HEK293 (cell line): ENCODE data around the gene ROM1.

Experiments used
- FEZF1 ChIP-seq: fragments of 450-650 bp; formaldehyde crosslinking; IDR thresholded peaks from 2 replicates; pipeline ENCODE4 v1.5.1; 2016; ENCODE audit warnings: missing biosample characterization, missing genetic modification characterization
- GLIS1 ChIP-seq: fragments of 450-650 bp; formaldehyde crosslinking; IDR thresholded peaks from 2 replicates; pipeline ENCODE4 v1.5.1; 2016; ENCODE audit warnings: missing biosample characterization, missing genetic modification characterization
- KLF1 ChIP-seq: fragments of 450-650 bp; formaldehyde crosslinking; IDR thresholded peaks from 2 replicates; pipeline ENCODE4 v1.5.1; 2016; ENCODE audit warnings: missing biosample characterization, missing genetic modification characterization
- OSR2 ChIP-seq: fragments of 450-650 bp; formaldehyde crosslinking; IDR thresholded peaks from 2 replicates; pipeline ENCODE4 v1.5.1; 2016; ENCODE audit warnings: missing biosample characterization, missing genetic modification characterization
- OVOL3 ChIP-seq: fragments of 450-650 bp; formaldehyde crosslinking; IDR thresholded peaks from 2 replicates; pipeline ENCODE4 v1.5.1; 2016; ENCODE audit warnings: missing biosample characterization, missing genetic modification characterization
- ZBTB17 ChIP-seq: fragments of 450-650 bp; formaldehyde crosslinking; IDR thresholded peaks from 2 replicates; pipeline ENCODE4 v1.5.1; 2016; ENCODE audit warnings: missing biosample characterization, missing genetic modification characterization
- ZBTB7A ChIP-seq: fragments of 450-650 bp; formaldehyde crosslinking; IDR thresholded peaks from 2 replicates; pipeline ENCODE4 v1.5.1; 2016; ENCODE audit warnings: low read depth, missing biosample characterization, missing genetic modification characterization
- ZEB2 ChIP-seq: fragments of 450-650 bp; formaldehyde crosslinking; IDR thresholded peaks from 2 replicates; pipeline ENCODE4 v1.5.1; 2016; ENCODE audit warnings: missing biosample characterization, missing genetic modification characterization
- ZFP41 ChIP-seq: fragments of 450-650 bp; formaldehyde crosslinking; IDR thresholded peaks from 2 replicates; pipeline ENCODE4 v1.5.1; 2016; ENCODE audit warnings: missing biosample characterization, missing genetic modification characterization, borderline replicate concordance
- ZNF10 ChIP-seq: fragments of 450-650 bp; formaldehyde crosslinking; IDR thresholded peaks from 2 replicates; pipeline ENCODE4 v1.5.1; 2017; ENCODE audit warnings: missing biosample characterization, missing genetic modification characterization
- ZNF2 ChIP-seq: fragments of 450-650 bp; formaldehyde crosslinking; IDR thresholded peaks from 2 replicates; pipeline ENCODE4 v1.5.1; 2016; ENCODE audit warnings: missing biosample characterization, missing genetic modification characterization
- ZNF335 ChIP-seq: fragments of 450-650 bp; formaldehyde crosslinking; conservative IDR thresholded peaks from 2 replicates; pipeline ENCODE4 v1.5.1; 2016; ENCODE audit warnings: missing biosample characterization, missing genetic modification characterization
- ZNF366 ChIP-seq: fragments of 450-650 bp; formaldehyde crosslinking; conservative IDR thresholded peaks from 2 replicates; pipeline ENCODE4 v1.5.1; 2016; ENCODE audit warnings: missing biosample characterization, missing genetic modification characterization
- ZNF391 ChIP-seq: fragments of 450-650 bp; formaldehyde crosslinking; IDR thresholded peaks from 2 replicates; pipeline ENCODE4 v1.5.1; 2016; ENCODE audit warnings: low read depth, missing biosample characterization, missing genetic modification characterization, borderline replicate concordance
- ZNF501 ChIP-seq: fragments of 450-650 bp; formaldehyde crosslinking; IDR thresholded peaks from 2 replicates; pipeline ENCODE4 v1.5.1; 2016; ENCODE audit warnings: missing biosample characterization, missing genetic modification characterization
- ZNF571 ChIP-seq: fragments of 450-650 bp; formaldehyde crosslinking; IDR thresholded peaks from 2 replicates; pipeline ENCODE4 v1.5.0; 2017; ENCODE audit warnings: missing biosample characterization, missing genetic modification characterization
- ZNF660 ChIP-seq: fragments of 450-650 bp; IDR thresholded peaks from 2 replicates; pipeline ENCODE4 v1.5.1; 2018; ENCODE audit warnings: missing biosample characterization, mild to moderate bottlenecking, missing genetic modification characterization
- ZNF792 ChIP-seq: fragments of 450-650 bp; formaldehyde crosslinking; IDR thresholded peaks from 2 replicates; pipeline ENCODE4 v1.5.1; 2016; ENCODE audit warnings: missing biosample characterization, missing genetic modification characterization
- TF ChIP-seq, protein P1 (sequence below): fragments of 450-650 bp; formaldehyde crosslinking; IDR thresholded peaks from 2 replicates; pipeline ENCODE4 v1.5.1; 2017; ENCODE audit warnings: missing biosample characterization, missing genetic modification characterization
- TF ChIP-seq, protein P2 (sequence below): fragments of 450-650 bp; formaldehyde crosslinking; IDR thresholded peaks from 2 replicates; pipeline ENCODE4 v1.5.1; 2016; ENCODE audit warnings: missing biosample characterization, missing genetic modification characterization
- TF ChIP-seq, protein P3 (sequence below): fragments of 450-650 bp; formaldehyde crosslinking; IDR thresholded peaks from 2 replicates; pipeline ENCODE4 v1.5.1; 2016; ENCODE audit warnings: missing biosample characterization, missing genetic modification characterization
- TF ChIP-seq, protein P4 (sequence below): fragments of 450-650 bp; formaldehyde crosslinking; IDR thresholded peaks from 2 replicates; pipeline ENCODE4 v1.5.1; 2016; ENCODE audit warnings: missing biosample characterization, missing genetic modification characterization
- TF ChIP-seq, protein P5 (sequence below): fragments of 450-650 bp; formaldehyde crosslinking; IDR thresholded peaks from 2 replicates; pipeline ENCODE4 v1.5.1; 2016; ENCODE audit warnings: missing biosample characterization, missing genetic modification characterization
- TF ChIP-seq, protein P6 (sequence below): fragments of 450-650 bp; formaldehyde crosslinking; IDR thresholded peaks from 2 replicates; pipeline ENCODE4 v1.5.1; 2016; ENCODE audit warnings: missing biosample characterization, missing genetic modification characterization
- TF ChIP-seq, protein P7 (sequence below): fragments of 450-650 bp; formaldehyde crosslinking; conservative IDR thresholded peaks from 2 replicates; pipeline ENCODE4 v1.5.1; 2016; ENCODE audit warnings: low read depth, missing biosample characterization, missing genetic modification characterization

Gene ROM1

DNA sequence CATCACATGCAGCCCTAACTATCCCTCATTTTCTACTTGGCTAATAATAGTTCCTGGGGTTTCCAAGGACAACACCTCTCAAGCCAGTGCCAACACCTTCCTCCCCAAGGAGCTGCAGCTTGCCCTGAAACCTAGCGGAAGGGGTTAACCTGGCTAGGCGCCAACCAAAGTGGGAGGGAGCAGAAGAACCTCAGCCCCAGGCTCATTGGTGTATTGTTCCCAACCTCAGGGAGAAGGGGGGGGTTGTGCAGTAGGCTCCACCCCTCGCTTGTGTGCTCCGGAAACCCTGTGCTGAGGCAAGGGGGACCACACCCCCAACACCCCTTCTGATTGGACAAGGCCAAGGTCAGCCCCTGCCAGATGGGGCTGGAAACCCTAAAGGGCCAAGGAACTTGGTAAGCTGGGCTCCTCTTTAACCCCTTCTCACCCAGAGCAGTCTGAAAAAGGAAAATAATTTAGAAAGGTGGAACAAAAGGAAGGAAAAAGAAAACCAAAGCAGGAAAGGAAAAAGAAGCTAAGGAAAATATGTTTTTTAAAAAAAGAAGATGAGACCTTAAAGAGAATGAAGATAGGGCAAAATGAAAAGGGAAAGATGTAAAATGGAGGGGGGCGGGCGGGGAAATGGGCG, 13.9 kb upstream of the ROM1 start (continued):
- TF ChIP-seq, protein P1, sequence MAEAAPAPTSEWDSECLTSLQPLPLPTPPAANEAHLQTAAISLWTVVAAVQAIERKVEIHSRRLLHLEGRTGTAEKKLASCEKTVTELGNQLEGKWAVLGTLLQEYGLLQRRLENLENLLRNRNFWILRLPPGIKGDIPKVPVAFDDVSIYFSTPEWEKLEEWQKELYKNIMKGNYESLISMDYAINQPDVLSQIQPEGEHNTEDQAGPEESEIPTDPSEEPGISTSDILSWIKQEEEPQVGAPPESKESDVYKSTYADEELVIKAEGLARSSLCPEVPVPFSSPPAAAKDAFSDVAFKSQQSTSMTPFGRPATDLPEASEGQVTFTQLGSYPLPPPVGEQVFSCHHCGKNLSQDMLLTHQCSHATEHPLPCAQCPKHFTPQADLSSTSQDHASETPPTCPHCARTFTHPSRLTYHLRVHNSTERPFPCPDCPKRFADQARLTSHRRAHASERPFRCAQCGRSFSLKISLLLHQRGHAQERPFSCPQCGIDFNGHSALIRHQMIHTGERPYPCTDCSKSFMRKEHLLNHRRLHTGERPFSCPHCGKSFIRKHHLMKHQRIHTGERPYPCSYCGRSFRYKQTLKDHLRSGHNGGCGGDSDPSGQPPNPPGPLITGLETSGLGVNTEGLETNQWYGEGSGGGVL (tag by site-specific recombination): peak; percentile 58
- TF ChIP-seq ZNF571 (tag by site-specific recombination): no peak
- TF ChIP-seq FEZF1 (tag by site-specific recombination): no peak; the same call in 1 of the 2 replicates
- 0 out of 2 replicates have a peak, but pooled peaks have one; percentile 42 for TF ChIP-seq ZNF2 (tag by site-specific recombination)
- no peak for TF ChIP-seq ZNF391 (tag by site-specific recombination)
- no peak for TF ChIP-seq ZFP41
- TF ChIP-seq ZNF501 (tag by site-specific recombination): no peak
- no peak for TF ChIP-seq ZNF792 (tag by site-specific recombination)
- peak; percentile 94 for TF ChIP-seq KLF1 (tag by site-specific recombination)
- TF ChIP-seq, protein P2, sequence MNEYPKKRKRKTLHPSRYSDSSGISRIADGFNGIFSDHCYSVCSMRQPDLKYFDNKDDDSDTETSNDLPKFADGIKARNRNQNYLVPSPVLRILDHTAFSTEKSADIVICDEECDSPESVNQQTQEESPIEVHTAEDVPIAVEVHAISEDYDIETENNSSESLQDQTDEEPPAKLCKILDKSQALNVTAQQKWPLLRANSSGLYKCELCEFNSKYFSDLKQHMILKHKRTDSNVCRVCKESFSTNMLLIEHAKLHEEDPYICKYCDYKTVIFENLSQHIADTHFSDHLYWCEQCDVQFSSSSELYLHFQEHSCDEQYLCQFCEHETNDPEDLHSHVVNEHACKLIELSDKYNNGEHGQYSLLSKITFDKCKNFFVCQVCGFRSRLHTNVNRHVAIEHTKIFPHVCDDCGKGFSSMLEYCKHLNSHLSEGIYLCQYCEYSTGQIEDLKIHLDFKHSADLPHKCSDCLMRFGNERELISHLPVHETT (tag by site-specific recombination): no peak; the same call in 1 of the 2 replicates
- TF ChIP-seq, protein P3, sequence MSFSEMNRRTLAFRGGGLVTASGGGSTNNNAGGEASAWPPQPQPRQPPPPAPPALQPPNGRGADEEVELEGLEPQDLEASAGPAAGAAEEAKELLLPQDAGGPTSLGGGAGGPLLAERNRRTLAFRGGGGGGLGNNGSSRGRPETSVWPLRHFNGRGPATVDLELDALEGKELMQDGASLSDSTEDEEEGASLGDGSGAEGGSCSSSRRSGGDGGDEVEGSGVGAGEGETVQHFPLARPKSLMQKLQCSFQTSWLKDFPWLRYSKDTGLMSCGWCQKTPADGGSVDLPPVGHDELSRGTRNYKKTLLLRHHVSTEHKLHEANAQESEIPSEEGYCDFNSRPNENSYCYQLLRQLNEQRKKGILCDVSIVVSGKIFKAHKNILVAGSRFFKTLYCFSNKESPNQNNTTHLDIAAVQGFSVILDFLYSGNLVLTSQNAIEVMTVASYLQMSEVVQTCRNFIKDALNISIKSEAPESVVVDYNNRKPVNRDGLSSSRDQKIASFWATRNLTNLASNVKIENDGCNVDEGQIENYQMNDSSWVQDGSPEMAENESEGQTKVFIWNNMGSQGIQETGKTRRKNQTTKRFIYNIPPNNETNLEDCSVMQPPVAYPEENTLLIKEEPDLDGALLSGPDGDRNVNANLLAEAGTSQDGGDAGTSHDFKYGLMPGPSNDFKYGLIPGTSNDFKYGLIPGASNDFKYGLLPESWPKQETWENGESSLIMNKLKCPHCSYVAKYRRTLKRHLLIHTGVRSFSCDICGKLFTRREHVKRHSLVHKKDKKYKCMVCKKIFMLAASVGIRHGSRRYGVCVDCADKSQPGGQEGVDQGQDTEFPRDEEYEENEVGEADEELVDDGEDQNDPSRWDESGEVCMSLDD (tag by site-specific recombination): peak; percentile 81; the same call in 1 of the 2 replicates
- TF ChIP-seq, protein P4, sequence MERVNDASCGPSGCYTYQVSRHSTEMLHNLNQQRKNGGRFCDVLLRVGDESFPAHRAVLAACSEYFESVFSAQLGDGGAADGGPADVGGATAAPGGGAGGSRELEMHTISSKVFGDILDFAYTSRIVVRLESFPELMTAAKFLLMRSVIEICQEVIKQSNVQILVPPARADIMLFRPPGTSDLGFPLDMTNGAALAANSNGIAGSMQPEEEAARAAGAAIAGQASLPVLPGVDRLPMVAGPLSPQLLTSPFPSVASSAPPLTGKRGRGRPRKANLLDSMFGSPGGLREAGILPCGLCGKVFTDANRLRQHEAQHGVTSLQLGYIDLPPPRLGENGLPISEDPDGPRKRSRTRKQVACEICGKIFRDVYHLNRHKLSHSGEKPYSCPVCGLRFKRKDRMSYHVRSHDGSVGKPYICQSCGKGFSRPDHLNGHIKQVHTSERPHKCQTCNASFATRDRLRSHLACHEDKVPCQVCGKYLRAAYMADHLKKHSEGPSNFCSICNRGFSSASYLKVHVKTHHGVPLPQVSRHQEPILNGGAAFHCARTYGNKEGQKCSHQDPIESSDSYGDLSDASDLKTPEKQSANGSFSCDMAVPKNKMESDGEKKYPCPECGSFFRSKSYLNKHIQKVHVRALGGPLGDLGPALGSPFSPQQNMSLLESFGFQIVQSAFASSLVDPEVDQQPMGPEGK: peak; percentile 78
- TF ChIP-seq ZNF335 (tag by site-specific recombination): peak; percentile 45
- no peak for TF ChIP-seq OSR2 (tag by site-specific recombination)
- TF ChIP-seq OVOL3 (tag by site-specific recombination): no peak
- TF ChIP-seq, protein P5, sequence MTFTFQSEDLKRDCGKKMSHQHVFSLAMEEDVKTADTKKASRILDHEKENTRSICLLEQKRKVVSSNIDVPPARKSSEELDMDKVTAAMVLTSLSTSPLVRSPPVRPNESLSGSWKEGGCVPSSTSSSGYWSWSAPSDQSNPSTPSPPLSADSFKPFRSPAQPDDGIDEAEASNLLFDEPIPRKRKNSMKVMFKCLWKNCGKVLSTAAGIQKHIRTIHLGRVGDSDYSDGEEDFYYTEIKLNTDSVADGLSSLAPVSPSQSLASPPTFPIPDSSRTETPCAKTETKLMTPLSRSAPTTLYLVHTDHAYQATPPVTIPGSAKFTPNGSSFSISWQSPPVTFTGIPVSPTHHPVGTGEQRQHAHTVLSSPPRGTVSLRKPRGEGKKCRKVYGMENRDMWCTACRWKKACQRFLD: no peak
- peak; percentile 86 for TF ChIP-seq ZBTB17
- TF ChIP-seq ZNF366 (tag by site-specific recombination): peak; percentile 76
- TF ChIP-seq ZBTB7A (tag by site-specific recombination): no peak
- 0 out of 2 replicates have a peak, but pooled peaks have one; percentile 7 for TF ChIP-seq GLIS1 (tag by site-specific recombination)
- peak; percentile 38 for TF ChIP-seq ZEB2 (tag by site-specific recombination)
- TF ChIP-seq ZNF660 (tag by site-specific recombination): peak; percentile 82
- TF ChIP-seq ZNF10: no peak
- TF ChIP-seq, protein P6, sequence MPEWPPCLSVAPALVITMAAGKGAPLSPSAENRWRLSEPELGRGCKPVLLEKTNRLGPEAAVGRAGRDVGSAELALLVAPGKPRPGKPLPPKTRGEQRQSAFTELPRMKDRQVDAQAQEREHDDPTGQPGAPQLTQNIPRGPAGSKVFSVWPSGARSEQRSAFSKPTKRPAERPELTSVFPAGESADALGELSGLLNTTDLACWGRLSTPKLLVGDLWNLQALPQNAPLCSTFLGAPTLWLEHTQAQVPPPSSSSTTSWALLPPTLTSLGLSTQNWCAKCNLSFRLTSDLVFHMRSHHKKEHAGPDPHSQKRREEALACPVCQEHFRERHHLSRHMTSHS (tag by site-specific recombination): no peak
- TF ChIP-seq, protein P7, sequence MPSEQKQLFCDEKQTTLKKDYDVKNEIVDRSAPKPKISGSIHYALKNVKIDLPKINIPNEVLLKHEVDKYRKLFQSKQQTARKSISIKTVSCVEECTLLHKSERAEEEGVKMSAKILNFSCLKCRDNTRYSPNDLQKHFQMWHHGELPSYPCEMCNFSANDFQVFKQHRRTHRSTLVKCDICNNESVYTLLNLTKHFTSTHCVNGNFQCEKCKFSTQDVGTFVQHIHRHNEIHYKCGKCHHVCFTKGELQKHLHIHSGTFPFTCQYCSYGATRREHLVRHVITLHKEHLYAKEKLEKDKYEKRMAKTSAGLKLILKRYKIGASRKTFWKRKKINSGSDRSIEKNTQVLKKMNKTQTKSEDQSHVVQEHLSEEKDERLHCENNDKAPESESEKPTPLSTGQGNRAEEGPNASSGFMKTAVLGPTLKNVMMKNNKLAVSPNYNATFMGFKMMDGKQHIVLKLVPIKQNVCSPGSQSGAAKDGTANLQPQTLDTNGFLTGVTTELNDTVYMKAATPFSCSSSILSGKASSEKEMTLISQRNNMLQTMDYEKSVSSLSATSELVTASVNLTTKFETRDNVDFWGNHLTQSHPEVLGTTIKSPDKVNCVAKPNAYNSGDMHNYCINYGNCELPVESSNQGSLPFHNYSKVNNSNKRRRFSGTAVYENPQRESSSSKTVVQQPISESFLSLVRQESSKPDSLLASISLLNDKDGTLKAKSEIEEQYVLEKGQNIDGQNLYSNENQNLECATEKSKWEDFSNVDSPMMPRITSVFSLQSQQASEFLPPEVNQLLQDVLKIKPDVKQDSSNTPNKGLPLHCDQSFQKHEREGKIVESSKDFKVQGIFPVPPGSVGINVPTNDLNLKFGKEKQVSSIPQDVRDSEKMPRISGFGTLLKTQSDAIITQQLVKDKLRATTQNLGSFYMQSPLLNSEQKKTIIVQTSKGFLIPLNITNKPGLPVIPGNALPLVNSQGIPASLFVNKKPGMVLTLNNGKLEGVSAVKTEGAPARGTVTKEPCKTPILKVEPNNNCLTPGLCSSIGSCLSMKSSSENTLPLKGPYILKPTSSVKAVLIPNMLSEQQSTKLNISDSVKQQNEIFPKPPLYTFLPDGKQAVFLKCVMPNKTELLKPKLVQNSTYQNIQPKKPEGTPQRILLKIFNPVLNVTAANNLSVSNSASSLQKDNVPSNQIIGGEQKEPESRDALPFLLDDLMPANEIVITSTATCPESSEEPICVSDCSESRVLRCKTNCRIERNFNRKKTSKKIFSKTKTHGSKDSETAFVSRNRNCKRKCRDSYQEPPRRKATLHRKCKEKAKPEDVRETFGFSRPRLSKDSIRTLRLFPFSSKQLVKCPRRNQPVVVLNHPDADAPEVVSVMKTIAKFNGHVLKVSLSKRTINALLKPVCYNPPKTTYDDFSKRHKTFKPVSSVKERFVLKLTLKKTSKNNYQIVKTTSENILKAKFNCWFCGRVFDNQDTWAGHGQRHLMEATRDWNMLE: peak; percentile 52
